Neutrophil (primary cell): Measurements from ENCODE around the gene P2RY12.

Experiments
- H3K27ac ChIP-seq: fragments of 200-600 bp; sonication (generic); 2 replicates; pipeline ENCODE4 v1.5.1; 2016; ENCODE audit warnings: mild to moderate bottlenecking, moderate library complexity
- H3K27me3 ChIP-seq: fragments of 200-600 bp; sonication (generic); 2 replicates; pipeline ENCODE4 v1.6.0; 2016; ENCODE audit warnings: mild to moderate bottlenecking
- H3K36me3 ChIP-seq: fragments of 200-600 bp; sonication (generic); 2 replicates; pipeline ENCODE4 v1.5.1; 2017
- H3K4me1 ChIP-seq, 2 experiments: fragments of 200-600 bp in 1 of 2; sonication (generic) in 1 of 2; 1 replicate in 1 of 2; 2 replicates in 1 of 2; pipeline versions ENCODE4 v1.5.1 to v1.6.1; 2013 to 2016; ENCODE audit warnings: low read depth in 1 of 2, low read length in 1 of 2, mild to moderate bottlenecking in 1 of 2, moderate library complexity in 1 of 2; ENCODE audit not compliant: control insufficient read depth in 1 of 2, insufficient read depth in 1 of 2
- H3K4me3 ChIP-seq, 2 experiments: fragments of 200-600 bp in 1 of 2; sonication (generic) in 1 of 2; 1 replicate in 1 of 2; 2 replicates in 1 of 2; pipeline ENCODE4 v1.5.1; 2013 to 2016; ENCODE audit warnings: low read depth in 1 of 2, low read length in 1 of 2, mild to moderate bottlenecking in 1 of 2, moderate library complexity in 1 of 2
- H3K9me3 ChIP-seq: fragments of 200-600 bp; sonication (generic); 2 replicates; pipeline ENCODE4 v1.5.1; 2016
- CTCF ChIP-seq: fragments of 200-600 bp; sonication (generic); IDR thresholded peaks from 2 replicates; pipeline ENCODE4 v1.5.1; 2016; ENCODE audit warnings: antibody characterized with exemption

The P2RY12 gene

GRCh38 chr3:151293127-151293526 is 91.4 kb downstream of the P2RY12 start:
- H3K4me1 ChIP-seq: no peaks in the 10 kb centered on the region
- no peaks in the 10 kb centered on the region for H3K9me3 ChIP-seq
- TF ChIP-seq CTCF: no peak
- no peak overlapping the region for H3K27ac ChIP-seq
- H3K36me3 ChIP-seq: no peaks in the 10 kb centered on the region
- no peak overlapping the region for H3K4me3 ChIP-seq
- H3K27me3 ChIP-seq: no peaks in the 10 kb centered on the region

DNA sequence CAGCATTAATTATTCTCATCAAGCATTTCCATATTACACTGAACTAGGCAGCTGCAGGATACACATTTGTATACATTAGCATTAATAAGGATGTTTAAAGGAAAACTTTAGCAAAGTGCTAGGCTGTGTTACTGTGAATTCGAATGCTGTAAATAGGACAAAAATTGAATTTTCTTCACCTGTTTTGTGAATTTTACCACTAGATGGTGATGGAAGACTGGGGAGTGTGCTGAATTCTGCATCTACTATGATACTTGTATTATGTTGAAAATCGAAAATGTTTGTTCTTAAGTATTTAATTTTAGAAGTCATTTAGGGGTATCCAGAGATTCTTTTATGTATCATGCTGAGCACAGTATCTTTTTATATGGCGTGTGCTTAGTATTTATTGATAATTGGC is 93.9 kb downstream of the P2RY12 start:
- Histone ChIP-seq H3K9me3 (no peaks in the 10 kb centered on the region), H3K4me1 (no peaks in the 10 kb centered on the region), H3K36me3 (no peaks in the 10 kb centered on the region), H3K4me3 (no peak overlapping the region), H3K27me3 (no peaks in the 10 kb centered on the region), H3K27ac (no peak overlapping the region)
- TF ChIP-seq CTCF: peak; percentile 53

- H3K4me1 ChIP-seq: no peaks in the 10 kb centered on the region
- no peak for TF ChIP-seq CTCF
- H3K9me3 ChIP-seq: no peaks in the 10 kb centered on the region
- H3K36me3 ChIP-seq: no peaks in the 10 kb centered on the region
- H3K27me3 ChIP-seq: no peaks in the 10 kb centered on the region
- no peak overlapping the region for H3K4me3 ChIP-seq
- H3K27ac ChIP-seq: no peak overlapping the region
Measured at GRCh38 chr3:151289445-151289844, 95.1 kb downstream of the P2RY12 start.
